IMR-90 (cell line): ENCODE results near the gene PPM1K.

Source experiments
- MAZ ChIP-seq: IDR thresholded peaks from 2 replicates; pipeline ENCODE4 v1.6.1; 2012; ENCODE audit warnings: low read depth, mild to moderate bottlenecking, low read length, improper control_type of control experiment, moderate library complexity, borderline replicate concordance
- TF ChIP-seq, protein P1 (sequence below): fragments of 150-350 bp; IDR thresholded peaks from 2 replicates; pipeline ENCODE4 v1.6.1; 2017; ENCODE audit warnings: mild to moderate bottlenecking, antibody characterized with exemption, low read length, low read depth
- TF ChIP-seq, protein P2 (sequence below): conservative IDR thresholded peaks from 2 replicates; pipeline ENCODE4 v1.5.1; 2012; ENCODE audit warnings: mild to moderate bottlenecking, low read depth, low read length, improper control_type of control experiment

GRCh38 chr4:88285235-88285653 lies 883 bp upstream of the PPM1K start:
- TF ChIP-seq MAZ, result no peak
- TF ChIP-seq, protein P1, sequence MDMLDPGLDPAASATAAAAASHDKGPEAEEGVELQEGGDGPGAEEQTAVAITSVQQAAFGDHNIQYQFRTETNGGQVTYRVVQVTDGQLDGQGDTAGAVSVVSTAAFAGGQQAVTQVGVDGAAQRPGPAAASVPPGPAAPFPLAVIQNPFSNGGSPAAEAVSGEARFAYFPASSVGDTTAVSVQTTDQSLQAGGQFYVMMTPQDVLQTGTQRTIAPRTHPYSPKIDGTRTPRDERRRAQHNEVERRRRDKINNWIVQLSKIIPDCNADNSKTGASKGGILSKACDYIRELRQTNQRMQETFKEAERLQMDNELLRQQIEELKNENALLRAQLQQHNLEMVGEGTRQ, result no peak
- TF ChIP-seq, protein P2, sequence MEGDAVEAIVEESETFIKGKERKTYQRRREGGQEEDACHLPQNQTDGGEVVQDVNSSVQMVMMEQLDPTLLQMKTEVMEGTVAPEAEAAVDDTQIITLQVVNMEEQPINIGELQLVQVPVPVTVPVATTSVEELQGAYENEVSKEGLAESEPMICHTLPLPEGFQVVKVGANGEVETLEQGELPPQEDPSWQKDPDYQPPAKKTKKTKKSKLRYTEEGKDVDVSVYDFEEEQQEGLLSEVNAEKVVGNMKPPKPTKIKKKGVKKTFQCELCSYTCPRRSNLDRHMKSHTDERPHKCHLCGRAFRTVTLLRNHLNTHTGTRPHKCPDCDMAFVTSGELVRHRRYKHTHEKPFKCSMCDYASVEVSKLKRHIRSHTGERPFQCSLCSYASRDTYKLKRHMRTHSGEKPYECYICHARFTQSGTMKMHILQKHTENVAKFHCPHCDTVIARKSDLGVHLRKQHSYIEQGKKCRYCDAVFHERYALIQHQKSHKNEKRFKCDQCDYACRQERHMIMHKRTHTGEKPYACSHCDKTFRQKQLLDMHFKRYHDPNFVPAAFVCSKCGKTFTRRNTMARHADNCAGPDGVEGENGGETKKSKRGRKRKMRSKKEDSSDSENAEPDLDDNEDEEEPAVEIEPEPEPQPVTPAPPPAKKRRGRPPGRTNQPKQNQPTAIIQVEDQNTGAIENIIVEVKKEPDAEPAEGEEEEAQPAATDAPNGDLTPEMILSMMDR, result no peak
